Measurements from ENCODE around the gene PLEKHG4B. TPM values are rescaled to one million over a fixed set of nuclear protein-coding genes. Genes with fewer than 3 reads are reported as not detected.

PLEKHG4B gene
- total and polyA plus RNA-seq, 2 of the 8 experiments (the other 6 are each of a cell fraction or from before 2014, with no cell fraction given) = 31.1 to 43.6 TPM

- H2AFZ ChIP-seq (ENCODE audit: low read length) = no peak overlapping the region
- peak overlapping the region in 1 of 4 experiments; percentile 83; a peak in 3 of 8 replicates for H3K4me3 ChIP-seq (ENCODE audit: extremely low read depth in 1 of 4, insufficient read depth in 2 of 4, low read depth in 3 of 4, low read length in 4 of 4)
- no peak overlapping the region for H3K4ac ChIP-seq (replicated peaks; ENCODE audit: insufficient read length, low read depth, low read length)
- no peaks in the 10 kb centered on the region for H3K36me3 ChIP-seq (ENCODE audit: control insufficient read depth in 2 of 4, insufficient read depth in 4 of 4, low read length in 3 of 4)
- POLR2A ChIA-PET (ENCODE audit: partially characterized antibody) = interaction anchor here (3.1 kb wide), 1 partner anchor 38 kb away, joined by 18 read pairs; the partner anchor contains the start of gene PLEKHG4B
- H2AK5ac ChIP-seq (ENCODE audit: low read depth, low read length) = peak overlapping the region; percentile 19; the same call in 1 of the 2 replicates
- no peak overlapping the region for H3K56ac ChIP-seq (replicated peaks; ENCODE audit: insufficient read length, low read depth, low read length)
- no peak overlapping the region for H2BK15ac ChIP-seq (ENCODE audit: low read length)
- H2BK5ac ChIP-seq (ENCODE audit: low read depth, low read length) = no peak overlapping the region
- WGBS, 2 experiments (ENCODE audit: extremely low coverage in 1 of 2, insufficient coverage in 1 of 2, insufficient read length in 1 of 2, insufficient replicate concordance in 2 of 2, low coverage in 1 of 2, low lambda C conversion rate in 2 of 2, missing lambda C conversion rate in 1 of 2) = 90% methylated on average over 27 of the region's 28 CpGs; no CpG with 5 or more reads in 1 of the 2 experiments
- no peak overlapping the region for H3K9ac ChIP-seq (replicated peaks in 1 of 4; ENCODE audit: extremely low read depth in 1 of 4, low read depth in 3 of 4, low read length in 3 of 4)
- FAIRE-seq (no peak), DNase-seq (ENCODE audit: low read depth in 1 of 2, low spot score in 2 of 2) (no peak)
- H4K8ac ChIP-seq (ENCODE audit: extremely low read depth, insufficient read depth, low read length) = no peak overlapping the region
- peaks cover 0 to 12% (median 4%) of the 10 kb centered on the region in 4 experiments; a peak in 5 of 7 replicates for H3K4me1 ChIP-seq (replicated peaks in 1 of 4; ENCODE audit: control insufficient read depth in 3 of 4, insufficient read depth in 4 of 4, low read length in 3 of 4)
- no peak overlapping the region for H2BK20ac ChIP-seq (ENCODE audit: low read length)
- no peak overlapping the region for H4K5ac ChIP-seq (ENCODE audit: insufficient read length, low read depth, low read length)
- H4K91ac ChIP-seq (replicated peaks; ENCODE audit: insufficient read length, low read length) = no peak overlapping the region
- TF ChIP-seq SP2 (IDR thresholded peaks at IDR 0.05; ENCODE audit: low read length) = no peak
- TF ChIP-seq SAP30 (IDR thresholded peaks at IDR 0.05; ENCODE audit: insufficient read depth, insufficient replicate concordance, low read length) = no peak
- no peaks in the 10 kb centered on the region for H3K9me3 ChIP-seq (ENCODE audit: insufficient read depth in 2 of 2, low read depth in 1 of 2, low read length in 1 of 2)
- peaks cover 2% of the 10 kb centered on the region; the same call in 1 of the 2 replicates for H3K79me1 ChIP-seq (ENCODE audit: low read depth, low read length)
- H3K23me2 ChIP-seq (ENCODE audit: low read depth, low read length) = peaks cover 20% of the 10 kb centered on the region; the same call in 1 of the 2 replicates
- H2BK120ac ChIP-seq (replicated peaks; ENCODE audit: low read depth, low read length) = no peak overlapping the region
- H3K18ac ChIP-seq (ENCODE audit: extremely low read depth, low read length) = no peak overlapping the region
- H3K23ac ChIP-seq (ENCODE audit: insufficient read length) = no peak overlapping the region
- H3K27ac ChIP-seq (ENCODE audit: low read depth, low read length) = no peak overlapping the region
- H4K20me1 ChIP-seq (replicated peaks in 1 of 2; ENCODE audit: control insufficient read depth in 1 of 2, insufficient read depth in 2 of 2, low read length in 2 of 2) = peaks cover 10 to 18% of the 10 kb centered on the region in 2 experiments
- CTCF ChIA-PET (ENCODE audit: partially characterized antibody) = interaction anchor here (1.7 to 1.9 kb wide), 2 partner anchors 26 to 52 kb away, joined by 5 to 6 read pairs; no protein-coding TSS in a partner anchor
- H3K4me2 ChIP-seq (ENCODE audit: insufficient read depth in 1 of 2, low read depth in 2 of 2, low read length in 2 of 2) = peak overlapping the region; percentile 70 to 79; a peak in 3 of 4 replicates
- H2BK12ac ChIP-seq (ENCODE audit: low read depth, low read length) = no peak overlapping the region
- peaks cover 0 to 5% of the 10 kb centered on the region in 2 experiments; a peak in 1 of 4 replicates for H3K79me2 ChIP-seq (ENCODE audit: control insufficient read depth in 1 of 2, insufficient read depth in 2 of 2, low read length in 2 of 2)
- H3K27me3 ChIP-seq (replicated peaks in 1 of 4; ENCODE audit: control insufficient read depth in 3 of 4, extremely low read depth in 1 of 4, insufficient read depth in 3 of 4, low read length in 3 of 4) = peaks cover 18 to 37% (median 30%) of the 10 kb centered on the region in 4 experiments
- H3K14ac ChIP-seq (ENCODE audit: insufficient read length) = no peak overlapping the region
Observed at GRCh38 chr5:54876-55569, 36.9 kb upstream of the PLEKHG4B start.
